GM12801 (cell line): ENCODE data around the gene RAD9A.

Source experiments
- CTCF ChIP-seq: IDR thresholded peaks from one replicate; pipeline ENCODE4 v1.5.1; 2011; ENCODE audit warnings: control low read depth; ENCODE audit not compliant: insufficient read length; ENCODE audit errors: extremely low read depth

RAD9A gene

GRCh38 chr11:67412495-67413179 is 20.9 kb downstream of the RAD9A start:
- TF ChIP-seq CTCF: no peak

DNA sequence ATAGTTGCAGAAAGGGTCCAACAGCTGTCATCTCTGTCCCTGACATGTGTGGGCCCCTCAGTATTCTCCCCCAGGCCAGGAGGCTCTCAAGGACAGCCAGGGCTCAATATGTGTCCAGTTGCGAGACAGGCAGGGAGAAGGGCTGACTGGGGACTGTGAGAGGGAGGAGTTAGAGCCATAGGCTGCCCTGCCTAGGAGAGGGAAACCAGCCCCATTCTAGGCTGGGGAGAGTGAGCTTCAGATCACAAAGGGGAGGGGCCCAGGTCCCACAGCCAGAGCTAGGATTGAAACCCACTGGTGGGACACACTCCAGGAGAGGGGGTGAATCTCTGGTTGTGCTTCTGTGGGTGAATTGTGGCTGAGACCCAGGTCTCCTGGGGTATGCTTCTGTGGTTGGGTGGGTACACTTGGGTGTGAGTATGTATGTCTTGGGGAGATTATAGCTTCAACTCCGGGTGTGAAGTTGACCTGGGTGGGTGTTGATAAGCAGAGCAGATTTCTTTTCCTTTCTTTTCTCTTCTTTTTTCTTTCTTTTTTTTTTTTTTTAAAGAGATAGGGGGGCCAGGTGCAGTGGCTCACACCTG is 21.6 kb downstream of the RAD9A start:
- no peak for TF ChIP-seq CTCF

GRCh38 chr11:67415501-67416304 is 23.9 kb downstream of the RAD9A start, which contains the start of gene CARNS1:
Gene CARNS1 (plus strand): TSS chr11:67415678. CDS start chr11:67416200, 522 bp downstream.
- no peak for TF ChIP-seq CTCF

DNA sequence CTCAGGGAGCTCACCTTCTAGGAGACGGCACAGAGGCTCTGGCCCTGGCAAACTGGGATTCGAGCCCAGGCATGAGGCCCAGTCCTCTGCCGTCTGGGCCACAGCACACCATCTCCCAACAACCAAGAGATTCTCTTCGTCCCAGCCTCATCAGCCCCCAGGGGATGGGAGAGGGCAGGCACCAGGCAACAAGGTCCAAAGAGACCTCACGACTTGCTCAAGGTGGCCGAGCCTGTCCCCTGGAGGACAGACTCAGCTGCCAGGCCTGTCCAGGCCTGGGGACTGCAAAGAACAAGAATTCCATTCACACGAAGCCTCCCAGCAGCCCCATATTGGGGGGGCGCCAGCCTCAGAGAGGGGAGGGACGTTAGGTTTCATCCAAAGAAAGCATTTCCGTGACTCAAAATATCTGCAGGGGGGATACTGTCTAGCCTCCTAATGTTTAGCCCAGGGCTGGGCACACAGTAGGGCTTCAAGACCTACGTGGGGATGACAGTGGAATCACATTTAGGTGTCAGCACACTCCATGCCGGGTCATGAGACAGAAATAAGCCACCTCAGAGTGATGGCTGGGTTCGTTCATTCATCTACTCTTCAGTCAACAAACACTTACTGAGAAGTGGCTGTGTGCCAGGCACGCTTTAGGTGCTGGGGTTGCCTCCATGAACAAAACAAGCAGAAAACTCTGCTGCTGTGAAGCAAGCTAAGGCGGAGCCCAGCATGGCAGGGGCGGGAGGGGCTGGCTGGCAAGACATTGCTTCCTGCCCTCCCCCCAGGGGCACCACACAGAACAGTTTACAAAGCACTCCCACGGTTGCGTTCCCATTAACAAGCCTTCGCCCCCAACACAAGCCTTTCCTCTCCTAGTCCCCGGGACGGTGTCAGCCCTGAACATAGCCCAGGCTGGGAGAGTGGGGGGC is 24.9 kb downstream of the RAD9A start:
- no peak for TF ChIP-seq CTCF

DNA sequence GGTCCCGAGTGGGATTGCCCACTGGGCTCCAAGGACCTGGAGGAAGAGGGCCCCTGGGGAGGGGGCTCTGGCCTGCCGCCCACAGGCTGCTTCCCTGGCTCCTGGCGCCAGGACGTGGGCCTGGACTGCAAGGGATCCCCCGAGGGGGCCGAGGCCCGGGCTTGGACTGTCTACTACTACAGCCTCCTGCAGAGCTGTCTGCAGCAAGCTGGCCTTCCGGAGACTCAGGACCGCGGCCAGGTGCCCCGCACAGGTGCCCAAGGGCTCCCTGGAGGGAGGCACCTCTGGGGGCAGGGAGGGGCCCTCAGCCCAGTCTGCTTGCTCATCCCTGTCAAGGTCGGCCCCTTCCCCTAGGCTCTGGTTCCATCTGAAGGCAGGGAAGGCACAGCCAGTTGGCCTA is 25.6 kb downstream of the RAD9A start:
- no peak for TF ChIP-seq CTCF

DNA sequence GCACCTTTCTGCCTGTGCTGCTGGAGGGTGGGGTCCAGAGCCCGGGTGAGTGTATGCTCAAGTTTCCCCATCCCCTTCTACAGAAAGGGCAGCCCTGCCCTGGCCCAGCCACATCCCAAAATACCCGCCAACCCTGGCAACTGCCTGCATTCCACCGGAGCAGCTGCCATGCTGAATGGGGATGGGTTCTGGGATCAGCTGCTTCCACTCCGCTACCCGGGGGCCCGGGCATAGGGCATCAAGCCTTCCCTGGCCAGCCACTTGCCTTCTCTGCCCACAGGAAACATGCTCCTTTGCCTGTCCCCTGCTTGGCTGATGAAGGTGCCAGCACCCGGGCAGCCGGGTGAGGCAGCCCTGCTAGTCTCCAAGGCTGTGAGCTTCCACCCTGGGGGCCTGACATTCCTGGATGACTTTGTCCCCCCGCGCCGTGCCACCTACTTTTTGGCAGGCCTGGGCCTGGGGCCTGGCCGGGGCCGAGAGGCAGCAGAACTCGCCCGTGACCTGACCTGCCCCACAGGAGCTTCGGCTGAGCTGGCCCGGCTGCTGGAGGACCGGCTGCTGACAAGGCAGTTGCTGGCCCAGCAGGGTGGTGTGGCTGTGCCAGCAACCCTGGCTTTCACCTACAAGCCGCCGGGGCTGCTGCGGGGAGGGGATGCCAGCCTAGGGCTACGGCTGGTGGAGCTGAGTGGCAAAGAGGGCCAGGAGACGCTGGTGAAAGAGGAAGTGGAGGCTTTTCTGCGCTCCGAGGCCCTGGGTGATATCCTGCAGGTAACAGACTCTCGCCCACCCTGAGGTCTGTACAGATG is 26.9 kb downstream of the RAD9A start:
- no peak for TF ChIP-seq CTCF
